PFSK-1 (cell line): Measurements from ENCODE around the gene SMAD2.

Experiments used
- FOXP2 ChIP-seq: optimal IDR thresholded peaks from 2 replicates; pipeline ENCODE3; 2011; ENCODE audit warnings: borderline replicate concordance, control low read depth, inconsistent platforms; ENCODE audit not compliant: insufficient read depth; ENCODE audit errors: extremely low read length, extremely low read depth
- POLR2AphosphoS5 ChIP-seq: IDR thresholded peaks from 2 replicates; pipeline ENCODE4 v1.6.1; 2012; ENCODE audit warnings: low read depth, mild to moderate bottlenecking, control low read depth, low read length, moderate library complexity
- SIN3A ChIP-seq: IDR thresholded peaks from 2 replicates; pipeline ENCODE4 v1.6.1; 2012; ENCODE audit warnings: mild to moderate bottlenecking, low read length, moderate library complexity, borderline replicate concordance; ENCODE audit not compliant: insufficient read depth
- TAF1 ChIP-seq: IDR thresholded peaks from 2 replicates; pipeline ENCODE4 v1.6.1; 2012; ENCODE audit warnings: low read length, control low read depth, borderline replicate concordance; ENCODE audit not compliant: insufficient read depth
- TF ChIP-seq, protein P1 (sequence below), 2 experiments: IDR thresholded peaks; 2 replicates each; pipeline versions ENCODE4 v1.6.1 to v1.8.0; 2011 to 2012; ENCODE audit warnings: low read depth in 2 of 2, low read length in 2 of 2, control low read depth in 1 of 2, inconsistent platforms in 1 of 2, mild to moderate bottlenecking in 1 of 2, moderate library complexity in 1 of 2; ENCODE audit not compliant: insufficient read depth in 1 of 2

The SMAD2 gene

DNA sequence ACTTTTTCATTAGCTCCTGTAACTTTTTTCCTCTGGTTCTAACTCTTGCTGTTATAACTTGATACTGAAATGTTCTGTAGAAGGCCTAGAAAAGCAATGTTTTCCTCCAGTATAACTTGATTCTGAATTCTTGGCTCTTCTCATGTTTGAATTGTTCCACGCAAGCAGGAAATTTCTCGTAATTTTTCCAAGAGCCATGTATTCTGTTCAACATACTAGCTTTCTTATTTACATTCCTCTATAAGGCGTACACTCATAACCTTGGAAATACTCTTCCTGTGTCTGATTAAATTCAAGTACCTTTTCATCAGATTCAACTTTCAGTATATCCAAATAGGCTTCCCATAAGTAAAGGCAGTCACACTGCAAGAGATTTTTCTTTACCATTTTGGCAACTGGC is 109.1 kb downstream of the SMAD2 start:
- no peak for TF ChIP-seq SIN3A
- TF ChIP-seq, protein P1, sequence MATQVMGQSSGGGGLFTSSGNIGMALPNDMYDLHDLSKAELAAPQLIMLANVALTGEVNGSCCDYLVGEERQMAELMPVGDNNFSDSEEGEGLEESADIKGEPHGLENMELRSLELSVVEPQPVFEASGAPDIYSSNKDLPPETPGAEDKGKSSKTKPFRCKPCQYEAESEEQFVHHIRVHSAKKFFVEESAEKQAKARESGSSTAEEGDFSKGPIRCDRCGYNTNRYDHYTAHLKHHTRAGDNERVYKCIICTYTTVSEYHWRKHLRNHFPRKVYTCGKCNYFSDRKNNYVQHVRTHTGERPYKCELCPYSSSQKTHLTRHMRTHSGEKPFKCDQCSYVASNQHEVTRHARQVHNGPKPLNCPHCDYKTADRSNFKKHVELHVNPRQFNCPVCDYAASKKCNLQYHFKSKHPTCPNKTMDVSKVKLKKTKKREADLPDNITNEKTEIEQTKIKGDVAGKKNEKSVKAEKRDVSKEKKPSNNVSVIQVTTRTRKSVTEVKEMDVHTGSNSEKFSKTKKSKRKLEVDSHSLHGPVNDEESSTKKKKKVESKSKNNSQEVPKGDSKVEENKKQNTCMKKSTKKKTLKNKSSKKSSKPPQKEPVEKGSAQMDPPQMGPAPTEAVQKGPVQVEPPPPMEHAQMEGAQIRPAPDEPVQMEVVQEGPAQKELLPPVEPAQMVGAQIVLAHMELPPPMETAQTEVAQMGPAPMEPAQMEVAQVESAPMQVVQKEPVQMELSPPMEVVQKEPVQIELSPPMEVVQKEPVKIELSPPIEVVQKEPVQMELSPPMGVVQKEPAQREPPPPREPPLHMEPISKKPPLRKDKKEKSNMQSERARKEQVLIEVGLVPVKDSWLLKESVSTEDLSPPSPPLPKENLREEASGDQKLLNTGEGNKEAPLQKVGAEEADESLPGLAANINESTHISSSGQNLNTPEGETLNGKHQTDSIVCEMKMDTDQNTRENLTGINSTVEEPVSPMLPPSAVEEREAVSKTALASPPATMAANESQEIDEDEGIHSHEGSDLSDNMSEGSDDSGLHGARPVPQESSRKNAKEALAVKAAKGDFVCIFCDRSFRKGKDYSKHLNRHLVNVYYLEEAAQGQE (IDR thresholded peaks at IDR 0.05; ENCODE audit: insufficient read depth in 1 of 2, low read depth in 2 of 2, low read length in 2 of 2): no peak
- no peak for TF ChIP-seq POLR2AphosphoS5

DNA sequence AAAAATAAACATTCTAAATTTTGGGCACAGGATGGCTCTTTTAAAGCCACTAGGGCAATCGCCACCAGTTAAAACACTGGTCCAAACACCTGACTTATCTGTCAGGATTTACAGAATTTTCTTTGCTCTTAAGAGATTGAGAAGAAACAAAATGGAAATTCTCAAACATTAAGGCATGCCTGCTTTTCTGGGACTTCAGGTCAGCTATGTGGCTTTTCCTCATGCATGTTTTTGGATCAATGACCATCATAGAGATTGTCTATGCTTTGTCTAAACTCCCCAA is 112.7 kb downstream of the SMAD2 start:
- TF ChIP-seq, protein P1 (IDR thresholded peaks at IDR 0.05; ENCODE audit: insufficient read depth in 1 of 2, low read depth in 2 of 2, low read length in 2 of 2): no peak
- no peak for TF ChIP-seq FOXP2
- no peak for TF ChIP-seq TAF1
- no peak for TF ChIP-seq SIN3A
- no peak for TF ChIP-seq POLR2AphosphoS5

DNA sequence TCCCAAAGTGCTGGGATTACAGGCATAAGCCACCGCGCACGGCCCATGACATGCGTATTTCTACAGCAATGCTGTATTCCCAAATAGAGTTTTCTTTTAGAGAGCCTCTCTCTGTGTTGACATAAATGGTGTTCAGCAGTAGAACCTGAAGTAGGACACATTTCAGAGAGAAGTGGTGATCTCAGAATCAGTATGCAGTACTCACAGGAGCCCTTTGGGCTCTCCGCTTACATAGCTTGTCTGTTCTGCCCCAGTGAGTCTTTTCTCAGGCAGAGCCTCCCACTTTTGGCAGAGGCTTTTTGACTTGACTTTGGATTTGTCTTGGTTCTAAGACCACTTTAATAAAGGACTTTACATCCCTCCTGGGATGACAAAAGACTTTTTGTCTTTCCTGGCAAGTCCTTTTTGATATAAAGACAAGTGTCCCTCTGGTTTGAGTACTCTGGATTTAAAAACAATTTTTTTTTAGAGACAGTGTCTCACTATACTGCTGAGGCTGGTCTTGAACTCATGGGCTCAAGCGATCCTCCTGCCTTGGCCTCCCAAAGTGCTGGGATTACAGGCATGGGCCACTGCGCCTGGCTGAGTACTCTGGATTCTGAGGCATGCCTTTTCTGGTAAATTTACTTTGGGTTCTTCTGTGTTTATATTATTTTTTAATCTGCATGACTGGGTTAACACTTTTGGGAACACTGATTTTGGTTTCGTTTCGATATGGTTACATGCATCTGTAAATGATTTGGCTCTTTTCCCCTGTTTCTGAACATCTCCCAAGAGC is 113.3 kb downstream of the SMAD2 start:
- TF ChIP-seq, protein P1 (IDR thresholded peaks at IDR 0.05; ENCODE audit: insufficient read depth in 1 of 2, low read depth in 2 of 2, low read length in 2 of 2): no peak
- TF ChIP-seq POLR2AphosphoS5: no peak

DNA sequence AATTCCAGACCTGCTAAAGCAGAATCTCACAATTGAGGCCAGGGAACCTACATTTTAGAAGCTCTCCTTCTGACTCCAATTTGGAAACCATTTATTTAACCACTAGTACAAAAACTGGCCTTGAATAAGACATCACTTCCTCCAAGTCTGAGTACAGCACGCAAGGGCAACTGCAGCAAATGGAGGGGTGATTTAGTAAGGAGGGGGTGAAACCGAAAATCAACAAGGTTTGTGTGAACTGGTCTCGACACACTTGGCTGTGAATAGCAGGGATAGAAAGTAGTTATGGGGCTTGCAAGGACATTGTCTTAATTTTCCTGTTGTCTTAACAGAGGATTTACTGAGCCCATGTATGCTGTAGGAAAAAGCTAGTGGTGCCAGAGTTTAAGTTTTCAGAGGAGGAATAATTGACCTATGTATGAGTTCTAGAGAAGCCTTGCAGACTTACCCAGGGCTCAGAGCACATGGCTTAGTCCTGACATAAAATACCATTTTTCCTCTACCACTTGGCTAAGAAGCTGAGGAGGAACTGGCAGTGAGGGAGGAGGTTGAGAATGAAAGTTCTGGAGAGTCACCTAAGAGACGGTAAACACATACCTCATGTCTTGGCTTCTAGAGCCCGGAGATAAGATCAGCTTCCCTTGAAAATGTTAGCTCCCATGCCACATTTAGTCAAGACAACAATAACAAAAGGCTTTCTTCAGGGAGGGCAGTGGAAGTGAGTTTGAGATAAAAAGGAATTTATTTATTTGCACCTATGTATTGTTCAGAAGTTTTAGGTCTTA is 114.8 kb downstream of the SMAD2 start:
- TF ChIP-seq FOXP2 (no peak), TAF1 (no peak), POLR2AphosphoS5 (no peak), SIN3A (no peak)
- TF ChIP-seq, protein P1 (IDR thresholded peaks at IDR 0.05; ENCODE audit: insufficient read depth in 1 of 2, low read depth in 2 of 2, low read length in 2 of 2): no peak

- TF ChIP-seq TAF1 (no peak), FOXP2 (no peak), POLR2AphosphoS5 (no peak), SIN3A (no peak)
- TF ChIP-seq, protein P1 (IDR thresholded peaks at IDR 0.05; ENCODE audit: insufficient read depth in 1 of 2, low read depth in 2 of 2, low read length in 2 of 2): no peak
Observed at GRCh38 chr18:47809420-47809819, 121.0 kb downstream of the SMAD2 start.
